ENCODE data around the gene ASPHD2.

ASPHD2 gene

GRCh38 chr22:26414347-26414746, 14.7 kb upstream of the ASPHD2 start:
- H3K27me3 ChIP-seq = no peaks in the 10 kb centered on the region
- no peaks in the 10 kb centered on the region for H3K4me1 ChIP-seq
- TF ChIP-seq Cebpa-rat (IDR thresholded peaks at IDR 0.05) = no peak
- H3K27ac ChIP-seq = no peak overlapping the region
- no peaks in the 10 kb centered on the region for H3K9me3 ChIP-seq
- no peak overlapping the region for H3K4me3 ChIP-seq
- no peak overlapping the region for H3K4me2 ChIP-seq
- H4K20me1 ChIP-seq = no peaks in the 10 kb centered on the region
- no peak overlapping the region for H3K9ac ChIP-seq
- H3K36me3 ChIP-seq = no peaks in the 10 kb centered on the region

- H4K20me1 ChIP-seq = no peaks in the 10 kb centered on the region
- H3K27me3 ChIP-seq = no peaks in the 10 kb centered on the region
- H3K9me3 ChIP-seq = no peaks in the 10 kb centered on the region
- H3K4me1 ChIP-seq = no peaks in the 10 kb centered on the region
- no peak overlapping the region for H3K4me2 ChIP-seq
- H3K36me3 ChIP-seq = no peaks in the 10 kb centered on the region
- no peak overlapping the region for H3K9ac ChIP-seq
- no peak overlapping the region for H3K4me3 ChIP-seq
- no peak overlapping the region for H3K27ac ChIP-seq
- no peak for TF ChIP-seq Cebpa-rat (IDR thresholded peaks at IDR 0.05)
Observed at GRCh38 chr22:26416256-26416655, 12.8 kb upstream of the ASPHD2 start.

- H3K4me3 ChIP-seq = no peak overlapping the region
- H4K20me1 ChIP-seq = no peaks in the 10 kb centered on the region
- no peaks in the 10 kb centered on the region for H3K4me1 ChIP-seq
- H3K36me3 ChIP-seq = no peaks in the 10 kb centered on the region
- no peaks in the 10 kb centered on the region for H3K9me3 ChIP-seq
- H3K27me3 ChIP-seq = no peaks in the 10 kb centered on the region
- H3K27ac ChIP-seq = no peak overlapping the region
- TF ChIP-seq Cebpa-rat (IDR thresholded peaks at IDR 0.05) = no peak
- no peak overlapping the region for H3K9ac ChIP-seq
- H3K4me2 ChIP-seq = no peak overlapping the region
Observed at GRCh38 chr22:26416670-26417276, 12.3 kb upstream of the ASPHD2 start.

- H3K27me3 ChIP-seq = no peaks in the 10 kb centered on the region
- no peak overlapping the region for H3K4me2 ChIP-seq
- H3K4me3 ChIP-seq = no peak overlapping the region
- no peaks in the 10 kb centered on the region for H4K20me1 ChIP-seq
- no peaks in the 10 kb centered on the region for H3K4me1 ChIP-seq
- TF ChIP-seq Cebpa-rat (IDR thresholded peaks at IDR 0.05) = no peak
- H3K9me3 ChIP-seq = peaks cover under 1% of the 10 kb centered on the region; the same call in 1 of the 2 replicates
- no peak overlapping the region for H3K27ac ChIP-seq
- no peak overlapping the region for H3K9ac ChIP-seq
- H3K36me3 ChIP-seq = no peaks in the 10 kb centered on the region
Observed at GRCh38 chr22:26417406-26417805, 11.7 kb upstream of the ASPHD2 start.

GRCh38 chr22:26418620-26419019, 10.4 kb upstream of the ASPHD2 start:
- H3K9ac ChIP-seq = no peak overlapping the region
- no peak for TF ChIP-seq Cebpa-rat (IDR thresholded peaks at IDR 0.05)
- H3K4me2 ChIP-seq = no peak overlapping the region
- H3K4me3 ChIP-seq = no peak overlapping the region
- H3K36me3 ChIP-seq = no peaks in the 10 kb centered on the region
- peaks cover 13% of the 10 kb centered on the region for H3K9me3 ChIP-seq
- no peaks in the 10 kb centered on the region for H3K4me1 ChIP-seq
- H3K27ac ChIP-seq = no peak overlapping the region
- H3K27me3 ChIP-seq = no peaks in the 10 kb centered on the region
- H4K20me1 ChIP-seq = no peaks in the 10 kb centered on the region

- Histone ChIP-seq H3K4me3 (no peak overlapping the region), H3K9me3 (peaks cover 15% of the 10 kb centered on the region), H3K27me3 (no peaks in the 10 kb centered on the region), H3K4me1 (peaks cover 34% of the 10 kb centered on the region), H4K20me1 (peaks cover 22% of the 10 kb centered on the region), H3K9ac (no peak overlapping the region), H3K36me3 (no peaks in the 10 kb centered on the region), H3K27ac (no peak overlapping the region), H3K4me2 (no peak overlapping the region)
- no peak for TF ChIP-seq Cebpa-rat (IDR thresholded peaks at IDR 0.05)
Observed at GRCh38 chr22:26426924-26427323, 2.1 kb upstream of the ASPHD2 start.

- peaks cover 42% of the 10 kb centered on the region for H3K4me1 ChIP-seq
- no peaks in the 10 kb centered on the region for H3K27me3 ChIP-seq
- no peaks in the 10 kb centered on the region for H3K9me3 ChIP-seq
- peak overlapping the region; percentile 88 for H3K4me3 ChIP-seq
- H4K20me1 ChIP-seq = peaks cover 23% of the 10 kb centered on the region
- H3K4me2 ChIP-seq = peak overlapping the region; percentile 96
- no peak for TF ChIP-seq Cebpa-rat (IDR thresholded peaks at IDR 0.05)
- H3K27ac ChIP-seq = peak overlapping the region; percentile 79
- peaks cover 15% of the 10 kb centered on the region for H3K36me3 ChIP-seq
- peak overlapping the region; percentile 84 for H3K9ac ChIP-seq
Observed at GRCh38 chr22:26429458-26430286, 612 bp downstream of the ASPHD2 start.

GRCh38 chr22:26430600-26430999, 1.5 kb downstream of the ASPHD2 start:
- H3K4me3 ChIP-seq = no peak overlapping the region; the same call in 1 of the 2 replicates
- TF ChIP-seq Cebpa-rat (IDR thresholded peaks at IDR 0.05) = no peak
- H3K36me3 ChIP-seq = peaks cover 24% of the 10 kb centered on the region
- no peaks in the 10 kb centered on the region for H3K27me3 ChIP-seq
- H4K20me1 ChIP-seq = peaks cover 29% of the 10 kb centered on the region
- no peaks in the 10 kb centered on the region for H3K9me3 ChIP-seq
- peaks cover 42% of the 10 kb centered on the region for H3K4me1 ChIP-seq
- H3K27ac ChIP-seq = no peak overlapping the region
- H3K9ac ChIP-seq = peak overlapping the region; percentile 84
- peak overlapping the region; percentile 96 for H3K4me2 ChIP-seq

GRCh38 chr22:26431261-26431995, 2.4 kb downstream of the ASPHD2 start:
- Histone ChIP-seq H3K36me3 (peaks cover 32% of the 10 kb centered on the region), H3K9ac (peak overlapping the region; percentile 84; the same call in 1 of the 2 replicates), H3K4me3 (no peak overlapping the region), H3K4me1 (peaks cover 46% of the 10 kb centered on the region), H3K27me3 (no peaks in the 10 kb centered on the region), H3K9me3 (no peaks in the 10 kb centered on the region), H4K20me1 (peaks cover 37% of the 10 kb centered on the region), H3K27ac (no peak overlapping the region), H3K4me2 (peak overlapping the region; percentile 96)
- no peak for TF ChIP-seq Cebpa-rat (IDR thresholded peaks at IDR 0.05)

Data from BLaER1 (cell line).